ENCODE results near the gene COBL.

COBL gene

GRCh38 chr7:51256209-51256781 lies 60.3 kb downstream of the COBL start:
- no peak for DNase-seq (ENCODE audit: low read depth in 1 of 2, low spot score in 1 of 2)

DNA sequence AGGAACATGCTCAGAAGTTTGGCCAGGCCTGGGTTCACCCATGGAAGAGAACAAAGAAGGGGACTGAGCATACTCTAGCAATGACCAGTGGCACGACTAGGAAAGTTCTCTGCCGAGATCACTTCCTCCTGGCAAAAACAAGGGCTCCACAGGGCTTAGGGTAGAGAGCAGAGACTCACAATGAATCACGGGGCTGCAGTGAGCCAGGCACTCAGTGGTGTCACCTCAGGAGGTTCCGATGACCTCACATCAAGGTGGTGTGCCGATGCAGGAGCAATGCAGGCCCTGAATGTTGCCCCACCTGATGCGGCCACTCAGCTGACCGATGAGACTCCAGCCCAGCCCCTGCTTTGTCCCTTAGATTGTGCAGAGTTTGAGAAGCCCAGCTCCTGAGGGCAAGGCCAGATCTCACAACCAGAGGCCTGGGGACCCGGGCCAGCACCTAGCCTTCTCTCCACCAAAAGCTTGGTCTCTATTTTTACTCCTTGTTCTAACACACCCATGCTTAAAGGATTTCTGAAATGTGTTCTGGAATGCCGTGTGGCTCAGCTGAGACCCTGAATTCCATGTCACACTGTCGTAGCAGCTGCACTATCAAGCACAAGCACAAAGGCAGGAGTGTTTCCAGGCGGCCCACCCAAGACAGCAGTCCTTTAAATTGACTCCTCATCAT lies 60.9 kb downstream of the COBL start:
- no peak for DNase-seq (ENCODE audit: low read depth in 1 of 2, low spot score in 1 of 2)

DNA sequence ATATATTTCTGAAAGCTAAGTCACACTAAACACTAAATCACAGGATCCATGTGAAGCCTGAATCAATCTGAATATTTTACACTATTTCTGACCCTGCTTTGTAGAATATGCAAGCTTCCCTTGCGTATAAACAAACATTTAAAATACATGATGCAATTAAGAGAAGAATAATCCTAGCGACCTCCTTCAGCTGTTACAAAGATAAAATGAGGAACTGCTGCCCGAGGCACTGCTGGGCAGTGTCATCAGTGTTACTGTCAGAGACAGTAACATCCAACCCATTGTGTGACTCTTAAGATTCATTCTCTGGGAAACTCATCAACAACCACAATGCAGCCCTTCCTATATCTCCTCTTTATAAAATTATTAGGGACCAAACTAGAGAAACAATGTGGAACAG lies 61.6 kb downstream of the COBL start:
- no peak for DNase-seq (ENCODE audit: low read depth in 1 of 2, low spot score in 1 of 2)

DNA sequence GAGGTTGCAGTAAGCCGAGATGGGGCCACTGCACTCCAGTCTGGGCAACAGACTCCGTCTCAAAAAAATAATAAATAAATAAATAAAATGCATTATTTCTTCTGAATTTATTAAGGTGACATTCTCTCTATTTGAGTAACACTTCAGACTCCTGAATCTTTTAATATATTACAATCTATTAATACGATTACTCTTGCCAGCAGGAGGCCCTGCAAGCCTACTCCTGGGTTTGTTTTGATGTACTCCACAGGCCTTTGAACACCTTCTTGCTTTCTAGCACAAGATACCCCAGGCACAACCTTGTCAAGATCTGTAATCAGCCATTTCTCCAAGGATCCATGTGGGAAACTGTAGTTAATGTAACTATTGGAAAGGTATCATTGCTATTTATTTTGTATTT lies 63.5 kb downstream of the COBL start:
- DNase-seq (ENCODE audit: low read depth in 1 of 2, low spot score in 1 of 2) = no peak

DNA sequence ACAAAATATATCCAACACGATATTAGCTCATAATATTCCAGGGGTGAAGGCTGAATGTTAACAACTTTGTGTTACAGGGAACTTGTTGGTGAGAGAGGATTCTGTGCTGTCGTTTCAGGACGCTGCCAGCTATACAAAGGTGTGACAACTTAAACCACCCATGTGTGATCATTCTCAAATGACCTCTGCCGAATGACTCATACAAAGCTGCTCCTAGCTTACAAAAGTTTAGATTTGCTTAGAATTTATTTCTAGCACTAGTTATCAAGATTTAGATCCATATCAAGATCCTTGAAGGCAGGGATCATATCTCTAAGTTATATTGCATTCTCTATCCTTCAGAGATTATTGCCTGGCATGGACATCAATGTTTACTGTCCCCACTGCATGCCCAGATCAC lies 65.3 kb downstream of the COBL start:
- DNase-seq (ENCODE audit: low read depth in 1 of 2, low spot score in 1 of 2) = no peak

DNA sequence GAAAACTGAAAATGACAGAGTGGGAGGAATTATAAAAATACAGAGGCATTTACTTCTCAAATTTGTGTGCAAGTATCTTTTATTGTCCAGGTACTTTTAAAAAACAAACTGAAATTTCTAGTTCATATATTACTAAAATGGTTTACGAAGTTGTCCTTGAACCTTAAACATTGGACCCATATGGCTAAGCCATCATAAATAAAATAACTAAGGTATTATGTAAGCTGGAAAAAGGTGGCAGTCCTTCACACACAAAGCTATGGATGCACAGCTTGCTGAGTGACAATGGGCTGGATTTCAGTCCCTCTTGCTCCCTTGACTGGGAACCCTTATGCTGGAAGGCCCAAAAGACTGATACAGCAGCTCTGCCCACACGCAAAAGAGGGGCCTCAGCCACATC lies 66.1 kb downstream of the COBL start:
- DNase-seq (ENCODE audit: low read depth in 1 of 2, low spot score in 1 of 2) = no peak

- DNase-seq (ENCODE audit: low read depth in 1 of 2, low spot score in 1 of 2) = no peak
Observed at GRCh38 chr7:51249991-51250390, 66.6 kb downstream of the COBL start.

DNA sequence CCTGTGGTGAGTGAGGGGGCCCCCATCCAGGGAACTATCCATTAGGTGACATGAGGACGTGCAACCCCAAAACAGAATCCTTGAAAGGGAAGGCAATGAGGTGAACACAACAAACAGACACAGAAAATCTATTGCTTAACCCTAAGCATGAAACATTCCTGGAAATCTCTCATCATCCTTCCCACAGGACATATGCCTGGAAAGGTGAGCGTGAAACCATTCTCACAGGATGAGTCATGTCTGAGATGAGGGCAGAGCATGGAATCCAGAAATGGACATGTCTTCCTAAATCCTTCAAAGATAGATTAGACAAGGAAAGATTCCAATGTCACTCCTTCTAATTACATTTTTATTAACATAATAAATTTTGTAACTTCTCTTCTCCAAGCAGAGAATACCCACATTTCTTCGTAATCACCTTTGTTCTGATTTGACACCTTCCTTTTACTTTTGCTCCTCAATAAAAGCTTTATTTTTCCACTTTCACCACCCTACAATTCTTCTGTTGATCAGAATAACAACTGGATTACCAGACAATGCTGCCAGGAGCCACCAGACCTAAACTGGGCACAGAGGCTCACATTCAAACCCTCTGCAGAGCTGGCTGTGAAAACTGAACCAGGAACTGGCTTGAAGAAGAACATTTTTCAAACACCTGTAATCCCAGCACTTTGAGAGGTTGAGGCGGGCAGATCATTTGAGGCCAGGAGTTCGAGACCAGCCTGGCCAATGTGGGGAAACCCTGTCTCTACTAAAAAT lies 67.2 kb downstream of the COBL start:
- no peak for DNase-seq (ENCODE audit: low read depth in 1 of 2, low spot score in 1 of 2)

GRCh38 chr7:51246258-51247245 lies 70.1 kb downstream of the COBL start:
- DNase-seq (ENCODE audit: low read depth in 1 of 2, low spot score in 1 of 2) = no peak

GRCh38 chr7:51244885-51245284 lies 71.7 kb downstream of the COBL start:
- no peak for DNase-seq (ENCODE audit: low read depth in 1 of 2, low spot score in 1 of 2)

GRCh38 chr7:51244053-51244452 lies 72.6 kb downstream of the COBL start:
- DNase-seq (ENCODE audit: low read depth in 1 of 2, low spot score in 1 of 2) = no peak

DNA sequence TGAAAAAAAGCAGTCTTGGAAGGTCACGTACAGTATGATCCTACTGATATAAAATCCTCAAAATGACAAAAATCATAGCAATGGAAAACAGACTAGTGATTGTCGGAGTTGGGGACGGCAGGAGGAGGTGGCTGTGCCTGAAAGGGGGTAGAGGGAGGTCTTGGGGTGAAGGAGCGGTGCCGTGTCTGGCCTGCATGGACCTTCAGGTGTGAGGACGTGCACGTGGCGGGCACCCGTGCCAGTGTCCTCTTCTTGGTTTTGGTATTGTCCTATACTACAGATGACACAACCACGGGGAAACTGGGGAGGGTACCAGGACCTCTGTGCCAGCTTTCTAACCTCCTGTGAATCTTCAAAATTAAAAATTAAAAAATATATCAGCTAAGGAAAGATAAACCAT lies 73.0 kb downstream of the COBL start:
- DNase-seq (ENCODE audit: low read depth in 1 of 2, low spot score in 1 of 2) = no peak

GRCh38 chr7:51242881-51243518 lies 73.6 kb downstream of the COBL start:
- no peak for DNase-seq (ENCODE audit: low read depth in 1 of 2, low spot score in 1 of 2)

DNA sequence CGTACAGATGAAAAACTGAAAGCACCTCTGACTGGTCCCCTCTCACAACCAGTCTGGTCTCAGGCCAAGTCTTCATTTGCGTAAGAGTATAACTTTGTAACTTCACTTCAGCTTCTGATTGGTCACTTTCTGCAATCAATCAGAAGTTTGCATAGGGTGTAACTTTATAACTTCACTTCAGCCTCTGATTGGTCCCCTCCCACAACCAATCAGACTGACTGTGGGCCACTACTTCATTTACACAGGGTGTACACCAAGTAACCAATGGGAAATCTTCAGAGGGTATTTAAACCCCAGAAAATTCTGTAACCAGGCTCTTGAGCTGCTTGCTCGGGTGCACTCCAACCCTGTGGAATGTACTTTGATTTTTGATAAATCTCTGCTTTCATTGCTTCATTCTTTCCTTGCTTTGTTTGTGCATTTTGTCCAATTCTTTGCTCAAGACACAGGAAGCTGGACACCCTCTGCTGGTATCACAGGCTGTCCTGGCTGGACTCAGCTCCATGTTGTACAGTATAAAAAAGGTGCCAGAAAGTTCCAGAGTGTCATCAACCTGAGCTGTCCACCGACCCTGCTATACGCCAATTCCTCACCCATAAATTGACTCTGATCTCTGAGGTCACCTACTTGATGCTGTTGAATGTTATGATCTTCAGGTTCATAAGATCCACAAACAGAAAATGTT lies 74.5 kb downstream of the COBL start:
- no peak for DNase-seq (ENCODE audit: low read depth in 1 of 2, low spot score in 1 of 2)

- no peak for DNase-seq (ENCODE audit: low read depth in 1 of 2, low spot score in 1 of 2)
Observed at GRCh38 chr7:51240868-51241267, 75.7 kb downstream of the COBL start.

DNA sequence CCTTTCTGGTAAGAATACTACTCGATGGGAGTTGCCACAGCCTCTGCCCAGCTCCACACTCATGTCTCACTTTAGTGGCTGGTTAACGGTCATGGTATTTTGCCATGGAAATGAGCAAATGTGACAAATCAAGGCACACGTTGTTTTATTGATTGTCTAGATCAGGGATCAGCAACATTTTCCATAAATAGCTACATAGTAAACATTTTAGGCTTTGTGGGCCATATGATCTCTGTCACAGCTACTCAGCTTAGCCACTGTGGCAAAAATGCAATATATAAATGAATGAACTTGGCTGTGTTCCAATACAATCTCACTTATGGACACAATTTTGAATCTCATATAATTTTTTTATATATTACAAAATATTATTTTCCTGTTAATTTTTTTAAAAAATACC lies 76.9 kb downstream of the COBL start:
- no peak for DNase-seq (ENCODE audit: low read depth in 1 of 2, low spot score in 1 of 2)

- no peak for DNase-seq (ENCODE audit: low read depth in 1 of 2, low spot score in 1 of 2)
Observed at GRCh38 chr7:51238981-51239495, 77.6 kb downstream of the COBL start.

- DNase-seq (ENCODE audit: low read depth in 1 of 2, low spot score in 1 of 2) = no peak
Observed at GRCh38 chr7:51237446-51238133, 79.0 kb downstream of the COBL start.

GRCh38 chr7:51236470-51237132 lies 80.0 kb downstream of the COBL start:
- DNase-seq (ENCODE audit: low read depth in 1 of 2, low spot score in 1 of 2) = no peak

Measured in activated CD4-positive, alpha-beta T cell treated with anti-CD3 and anti-CD28 coated beads, Interleukin-2, amount 50 U/mL, for 24 hours (primary cell).